Activated gamma-delta T cell treated with Interleukin-2 at 50 U/mL for 16 hours (primary cell): ENCODE results near the gene TRIM62.

Experiments used
- DNase-seq: peaks from one replicate; pipeline ENCODE4 v3.0.0-alpha.2; 2020

TRIM62 gene

GRCh38 chr1:33096363-33097005 lies 85.4 kb downstream of the TRIM62 start:
- no peak for DNase-seq
